Osteoblast (primary cell): ENCODE measurements around the gene DNASE1. TPM values are rescaled to one million over a fixed set of nuclear protein-coding genes. Genes with fewer than 3 reads are reported as not detected.

ENCODE experiments used
- DNase-seq: peaks from one replicate; pipeline ENCODE4 v3.0.0; 2011; ENCODE audit warnings: low spot score, mixed read lengths; ENCODE audit not compliant: insufficient read length; ENCODE audit errors: missing footprints
- H2AFZ ChIP-seq: 2 replicates; pipeline ENCODE4 v1.6.0; 2011; ENCODE audit warnings: mild to moderate bottlenecking, low read length
- H3K27ac ChIP-seq: 2 replicates; pipeline ENCODE4 v1.5.1; 2011; ENCODE audit warnings: mild to moderate bottlenecking, low read depth, low read length, moderate library complexity
- H3K27me3 ChIP-seq: 2 replicates; pipeline ENCODE4 v1.6.0; 2012; ENCODE audit warnings: mild to moderate bottlenecking, control low read depth, inconsistent platforms, low read length, moderate library complexity; ENCODE audit not compliant: insufficient read depth
- H3K36me3 ChIP-seq: 2 replicates; pipeline ENCODE4 v1.5.1; 2011; ENCODE audit warnings: mild to moderate bottlenecking, low read length, control low read depth, moderate library complexity; ENCODE audit not compliant: insufficient read depth
- H3K4me1 ChIP-seq: 2 replicates; pipeline ENCODE4 v1.5.1; 2011; ENCODE audit warnings: mild to moderate bottlenecking, low read length, control low read depth, moderate library complexity; ENCODE audit not compliant: insufficient read depth
- H3K4me2 ChIP-seq: 2 replicates; pipeline ENCODE4 v1.6.0; 2011; ENCODE audit warnings: mild to moderate bottlenecking, low read length; ENCODE audit not compliant: insufficient read depth
- H3K4me3 ChIP-seq: fragments of 200-600 bp; sonication (generic); 3 replicates; pipeline ENCODE4 v1.5.1; 2012; ENCODE audit warnings: mild to moderate bottlenecking, low read length, inconsistent platforms; ENCODE audit not compliant: insufficient read depth
- H3K79me2 ChIP-seq: 2 replicates; pipeline ENCODE4 v1.6.0; 2012; ENCODE audit warnings: mild to moderate bottlenecking, low read length, control low read depth, inconsistent platforms; ENCODE audit not compliant: insufficient read depth
- H3K9me3 ChIP-seq: 2 replicates; pipeline ENCODE4 v1.5.1; 2011; ENCODE audit warnings: low read depth, low read length, control low read depth
- H4K20me1 ChIP-seq: 2 replicates; pipeline ENCODE4 v1.6.0; 2012; ENCODE audit warnings: mild to moderate bottlenecking, low read length, control low read depth; ENCODE audit not compliant: insufficient read depth
- total RNA-seq: library from RNA; depleted of rRNA; stranded (reverse); fragments of >200 nt; gene quantifications from 2 replicates; pipeline ENCODE4 v1.2.3, GENCODE V29; 2012
- TF ChIP-seq, protein P1 (sequence below): IDR thresholded peaks from 2 replicates; pipeline ENCODE4 v1.5.1; 2011; ENCODE audit warnings: mild to moderate bottlenecking, low read depth, low read length, moderate library complexity; ENCODE audit errors: extremely low read depth

Gene DNASE1
- total RNA-seq, 1 donor = 11.9 TPM

DNA sequence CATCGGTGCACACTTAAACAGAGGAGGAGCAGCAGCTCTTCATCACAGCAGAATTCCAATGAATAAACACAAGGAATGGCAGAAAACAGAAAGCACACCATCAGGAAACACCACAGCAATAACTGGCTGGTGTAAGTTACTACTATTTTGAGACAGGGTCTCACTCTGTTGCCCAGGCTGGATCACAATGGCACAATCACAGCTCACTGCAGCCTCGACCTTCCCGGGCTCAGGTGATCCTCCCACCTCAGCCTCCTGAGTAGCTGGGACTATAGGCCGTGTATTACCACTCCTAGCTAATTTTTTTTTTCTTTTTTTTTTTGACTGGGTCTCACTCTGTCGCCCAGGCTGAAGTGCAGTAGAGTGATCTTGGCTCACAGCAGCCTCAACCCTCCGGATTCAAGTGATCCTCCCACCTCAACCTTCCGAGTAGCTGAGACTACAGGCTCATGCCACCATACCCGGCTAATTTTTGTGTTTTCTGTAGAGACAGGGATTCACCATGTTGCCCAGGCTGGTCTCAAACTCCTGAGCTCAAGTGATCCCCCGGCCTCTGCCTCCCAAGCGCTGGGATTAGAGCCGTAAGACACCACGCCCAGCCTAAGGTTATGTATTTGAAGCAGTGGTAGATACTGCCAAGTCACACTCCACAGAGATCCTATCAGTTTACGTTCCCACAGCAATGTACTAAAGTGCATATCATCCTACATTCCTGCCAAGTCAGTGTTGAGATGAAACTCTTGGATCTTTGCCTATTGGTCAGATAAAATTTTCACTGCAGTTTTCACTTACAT lies 42.1 kb downstream of the DNASE1 start:
- Histone ChIP-seq H3K27ac (peak overlapping the region; percentile 58), H3K4me1 (no peaks in the 10 kb centered on the region)
- TF ChIP-seq, protein P1, sequence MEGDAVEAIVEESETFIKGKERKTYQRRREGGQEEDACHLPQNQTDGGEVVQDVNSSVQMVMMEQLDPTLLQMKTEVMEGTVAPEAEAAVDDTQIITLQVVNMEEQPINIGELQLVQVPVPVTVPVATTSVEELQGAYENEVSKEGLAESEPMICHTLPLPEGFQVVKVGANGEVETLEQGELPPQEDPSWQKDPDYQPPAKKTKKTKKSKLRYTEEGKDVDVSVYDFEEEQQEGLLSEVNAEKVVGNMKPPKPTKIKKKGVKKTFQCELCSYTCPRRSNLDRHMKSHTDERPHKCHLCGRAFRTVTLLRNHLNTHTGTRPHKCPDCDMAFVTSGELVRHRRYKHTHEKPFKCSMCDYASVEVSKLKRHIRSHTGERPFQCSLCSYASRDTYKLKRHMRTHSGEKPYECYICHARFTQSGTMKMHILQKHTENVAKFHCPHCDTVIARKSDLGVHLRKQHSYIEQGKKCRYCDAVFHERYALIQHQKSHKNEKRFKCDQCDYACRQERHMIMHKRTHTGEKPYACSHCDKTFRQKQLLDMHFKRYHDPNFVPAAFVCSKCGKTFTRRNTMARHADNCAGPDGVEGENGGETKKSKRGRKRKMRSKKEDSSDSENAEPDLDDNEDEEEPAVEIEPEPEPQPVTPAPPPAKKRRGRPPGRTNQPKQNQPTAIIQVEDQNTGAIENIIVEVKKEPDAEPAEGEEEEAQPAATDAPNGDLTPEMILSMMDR = no peak

DNA sequence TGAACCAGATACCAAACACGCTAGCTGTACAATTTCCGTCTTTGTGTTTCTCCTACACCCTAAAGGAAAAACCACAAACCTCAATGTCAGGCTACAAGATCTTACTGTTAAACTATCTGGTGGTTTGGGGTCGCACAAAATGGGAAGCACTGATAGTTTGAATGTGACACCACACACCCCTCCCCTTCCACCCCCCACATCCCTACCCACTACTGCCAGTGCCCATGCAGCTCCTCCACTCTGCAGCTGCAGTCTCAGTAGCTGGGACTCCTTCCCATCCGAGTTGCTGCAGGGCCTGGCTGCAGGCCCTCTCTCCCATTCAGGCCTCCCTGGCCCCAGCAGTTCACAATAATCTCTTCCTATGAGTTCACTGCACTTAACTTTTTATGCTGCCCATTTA lies 44.5 kb downstream of the DNASE1 start:
- Histone ChIP-seq H3K36me3 (no peaks in the 10 kb centered on the region), H4K20me1 (no peaks in the 10 kb centered on the region), H3K27ac (no peak overlapping the region), H3K4me1 (no peaks in the 10 kb centered on the region), H2AFZ (no peak overlapping the region), H3K79me2 (peaks cover 28% of the 10 kb centered on the region), H3K27me3 (no peaks in the 10 kb centered on the region), H3K4me3 (no peak overlapping the region), H3K9me3 (no peaks in the 10 kb centered on the region), H3K4me2 (no peak overlapping the region)
- DNase-seq = no peak
- TF ChIP-seq, protein P1 = no peak

More for the DNA sequence above, 42.1 kb downstream of the DNASE1 start:
- Histone ChIP-seq H2AFZ (no peak overlapping the region), H4K20me1 (no peaks in the 10 kb centered on the region), H3K27me3 (no peaks in the 10 kb centered on the region), H3K9me3 (no peaks in the 10 kb centered on the region), H3K4me2 (peak overlapping the region; percentile 34), H3K36me3 (no peaks in the 10 kb centered on the region), H3K79me2 (peaks cover 27% of the 10 kb centered on the region), H3K4me3 (no peak overlapping the region)
- DNase-seq = peak; percentile 66

- TF ChIP-seq, protein P1 = no peak
- no peak for DNase-seq
- Histone ChIP-seq H3K4me1 (no peaks in the 10 kb centered on the region), H3K36me3 (no peaks in the 10 kb centered on the region), H4K20me1 (no peaks in the 10 kb centered on the region), H3K9me3 (no peaks in the 10 kb centered on the region), H3K27ac (no peak overlapping the region), H3K4me3 (no peak overlapping the region), H2AFZ (no peak overlapping the region), H3K79me2 (peaks cover 17% of the 10 kb centered on the region), H3K4me2 (no peak overlapping the region), H3K27me3 (no peaks in the 10 kb centered on the region)
Observed at GRCh38 chr16:3701531-3701930, 47.0 kb downstream of the DNASE1 start.

DNA sequence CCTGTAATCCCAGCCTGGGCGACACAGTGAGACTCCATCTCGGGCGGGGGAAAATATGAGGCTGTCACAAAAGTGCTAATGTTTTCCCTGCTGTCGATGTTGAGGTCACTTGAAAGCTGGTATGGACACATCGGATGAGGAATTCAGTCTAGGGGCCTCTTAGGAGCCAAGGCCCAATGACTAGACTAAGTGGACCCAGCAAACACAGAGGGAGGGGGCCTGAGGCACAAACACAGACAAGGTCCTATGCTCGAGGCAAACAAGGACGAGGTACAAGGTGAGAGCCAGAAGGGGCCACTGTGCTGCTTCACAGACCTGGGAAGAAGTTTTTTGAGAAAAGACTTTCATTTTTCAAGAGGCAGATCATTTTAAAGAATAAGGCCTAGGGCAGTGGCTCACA lies 47.6 kb downstream of the DNASE1 start:
- Histone ChIP-seq H4K20me1 (no peaks in the 10 kb centered on the region), H3K27ac (no peak overlapping the region), H3K79me2 (peaks cover 20% of the 10 kb centered on the region), H3K4me3 (no peak overlapping the region), H2AFZ (no peak overlapping the region), H3K36me3 (no peaks in the 10 kb centered on the region), H3K4me1 (no peaks in the 10 kb centered on the region), H3K9me3 (no peaks in the 10 kb centered on the region), H3K4me2 (no peak overlapping the region), H3K27me3 (no peaks in the 10 kb centered on the region)
- TF ChIP-seq, protein P1 = no peak
- DNase-seq = no peak
